Uterus (tissue), 2 donors: ENCODE results near the gene GPHN.

ENCODE experiments used
- POLR2A ChIP-seq, 2 donors: fragments of 450-650 bp; IDR thresholded peaks; one replicate each; pipeline ENCODE4 v1.6.1; 2016; ENCODE audit warnings: antibody characterized with exemption in 2 of 2, mild to moderate bottlenecking in 1 of 2, moderate library complexity in 1 of 2
- TF ChIP-seq, protein P1 (sequence below), 4 experiments: fragments of 200-600 bp in 2 of 4; fragments of 450-650 bp in 2 of 4; sonication (generic) in 2 of 4; IDR thresholded peaks; one replicate each; pipeline ENCODE4 v1.5.1; 2016 to 2019; ENCODE audit warnings: antibody characterized with exemption in 4 of 4, mild to moderate bottlenecking in 2 of 4, moderate library complexity in 1 of 4

- TF ChIP-seq, protein P1, sequence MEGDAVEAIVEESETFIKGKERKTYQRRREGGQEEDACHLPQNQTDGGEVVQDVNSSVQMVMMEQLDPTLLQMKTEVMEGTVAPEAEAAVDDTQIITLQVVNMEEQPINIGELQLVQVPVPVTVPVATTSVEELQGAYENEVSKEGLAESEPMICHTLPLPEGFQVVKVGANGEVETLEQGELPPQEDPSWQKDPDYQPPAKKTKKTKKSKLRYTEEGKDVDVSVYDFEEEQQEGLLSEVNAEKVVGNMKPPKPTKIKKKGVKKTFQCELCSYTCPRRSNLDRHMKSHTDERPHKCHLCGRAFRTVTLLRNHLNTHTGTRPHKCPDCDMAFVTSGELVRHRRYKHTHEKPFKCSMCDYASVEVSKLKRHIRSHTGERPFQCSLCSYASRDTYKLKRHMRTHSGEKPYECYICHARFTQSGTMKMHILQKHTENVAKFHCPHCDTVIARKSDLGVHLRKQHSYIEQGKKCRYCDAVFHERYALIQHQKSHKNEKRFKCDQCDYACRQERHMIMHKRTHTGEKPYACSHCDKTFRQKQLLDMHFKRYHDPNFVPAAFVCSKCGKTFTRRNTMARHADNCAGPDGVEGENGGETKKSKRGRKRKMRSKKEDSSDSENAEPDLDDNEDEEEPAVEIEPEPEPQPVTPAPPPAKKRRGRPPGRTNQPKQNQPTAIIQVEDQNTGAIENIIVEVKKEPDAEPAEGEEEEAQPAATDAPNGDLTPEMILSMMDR (IDR thresholded peaks at IDR 0.05) = no peak
- no peak for TF ChIP-seq POLR2A (IDR thresholded peaks at IDR 0.05)
Observed at GRCh38 chr14:66709291-66709690, 201.3 kb downstream of the GPHN start.
